ENCODE data around the gene CT45A8. TPM values are rescaled to one million over a fixed set of nuclear protein-coding genes. Genes with fewer than 3 reads are reported as not detected.
"Not testable (repeated sequence)": the region's sequence is repeated elsewhere in the genome, so short reads cannot be mapped to it uniquely, and the experiment has no call there.

CT45A8 gene, protein sequence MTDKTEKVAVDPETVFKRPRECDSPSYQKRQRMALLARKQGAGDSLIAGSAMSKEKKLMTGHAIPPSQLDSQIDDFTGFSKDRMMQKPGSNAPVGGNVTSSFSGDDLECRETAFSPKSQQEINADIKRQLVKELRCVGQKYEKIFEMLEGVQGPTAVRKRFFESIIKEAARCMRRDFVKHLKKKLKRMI
- polyA plus RNA-seq (ENCODE audit: insufficient read length in 4 of 4) = not detected

DNA sequence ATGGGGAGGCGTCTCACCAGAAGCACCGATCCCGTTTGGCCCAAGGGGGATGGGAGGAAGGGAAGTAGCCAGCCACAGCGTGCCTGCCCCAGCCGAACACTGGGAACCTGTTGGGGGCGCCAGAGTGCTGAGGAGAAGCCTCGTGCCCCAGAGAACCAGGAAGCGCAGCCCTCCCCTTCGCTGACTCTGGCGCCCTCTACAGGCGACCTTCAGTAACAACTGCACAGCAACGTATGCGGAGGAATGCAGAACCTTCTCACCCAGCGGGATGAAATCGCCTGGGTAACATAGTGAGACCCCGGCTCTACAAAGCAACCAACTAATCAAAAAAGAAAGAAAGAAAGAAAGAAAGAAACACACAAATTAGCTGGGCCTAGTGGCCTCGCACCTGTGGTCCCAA lies at the start of gene CT45A8:
TSS of gene CT45A8 (minus strand) at position 101 of the 400 bp plus-strand sequence. CDS start 3,755 bp downstream, outside the sequence.
- DNase-seq (ENCODE audit: low read depth in 4 of 4, low spot score in 3 of 4) = not testable (repeated sequence)

DNA sequence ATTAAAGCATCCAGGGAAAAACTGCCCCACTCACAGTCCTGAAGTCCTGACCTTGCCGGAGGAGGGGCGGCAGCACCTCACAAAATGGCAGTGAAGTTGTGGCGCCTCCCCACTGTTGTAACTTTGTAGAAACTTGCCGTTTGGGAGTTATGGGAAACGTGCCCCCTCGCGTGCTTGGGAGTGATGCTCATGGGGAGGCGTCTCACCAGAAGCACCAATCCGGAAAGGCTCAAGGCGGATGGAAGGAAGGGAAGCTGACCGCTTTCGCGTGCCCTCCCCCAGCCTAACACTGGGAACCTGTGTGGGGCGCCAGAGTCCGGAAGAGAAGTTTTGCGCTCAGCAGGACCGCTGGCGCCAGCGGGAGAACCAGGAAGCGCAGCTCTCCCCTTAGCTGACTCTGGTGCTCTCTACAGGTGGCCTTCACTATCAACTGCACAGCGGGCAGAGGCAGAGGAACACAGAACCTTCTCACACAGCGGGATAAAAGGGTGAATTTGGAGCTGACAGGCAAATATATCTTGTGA lies 39.0 kb upstream of the CT45A8 start, which contains the start of the genes CT45A10 and SAGE1:
TSS of gene CT45A10 (minus strand) at position 151 of the 524 bp plus-strand sequence. CDS start 8,100 bp downstream, outside the sequence.
TSS of gene SAGE1 (plus strand) at position 423 of the 524 bp plus-strand sequence. CDS start 2,527 bp downstream, outside the sequence.
- no peak for DNase-seq (ENCODE audit: low read depth in 4 of 4, low spot score in 3 of 4)

DNA sequence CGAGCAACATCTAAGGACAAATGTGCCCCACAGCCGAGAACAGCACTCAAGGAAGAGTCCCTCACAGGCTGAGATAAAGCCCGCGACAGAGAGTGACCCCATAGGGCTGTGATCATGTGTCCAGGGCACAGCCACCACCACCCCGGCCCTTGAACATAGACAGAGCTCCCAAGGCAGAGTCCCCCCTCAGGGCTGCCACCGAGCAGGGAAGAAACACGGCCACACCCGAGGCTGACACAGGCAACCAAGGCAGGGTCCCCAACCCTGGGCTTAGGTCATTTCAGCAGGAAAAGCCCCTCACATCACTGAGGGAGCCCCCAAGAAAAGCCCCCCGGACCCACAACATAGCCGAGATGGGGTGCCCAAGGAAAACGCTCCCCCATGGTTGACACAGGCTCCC lies 38.4 kb upstream of the CT45A8 start:
- no peak for DNase-seq (ENCODE audit: low read depth in 4 of 4, low spot score in 3 of 4)

DNA sequence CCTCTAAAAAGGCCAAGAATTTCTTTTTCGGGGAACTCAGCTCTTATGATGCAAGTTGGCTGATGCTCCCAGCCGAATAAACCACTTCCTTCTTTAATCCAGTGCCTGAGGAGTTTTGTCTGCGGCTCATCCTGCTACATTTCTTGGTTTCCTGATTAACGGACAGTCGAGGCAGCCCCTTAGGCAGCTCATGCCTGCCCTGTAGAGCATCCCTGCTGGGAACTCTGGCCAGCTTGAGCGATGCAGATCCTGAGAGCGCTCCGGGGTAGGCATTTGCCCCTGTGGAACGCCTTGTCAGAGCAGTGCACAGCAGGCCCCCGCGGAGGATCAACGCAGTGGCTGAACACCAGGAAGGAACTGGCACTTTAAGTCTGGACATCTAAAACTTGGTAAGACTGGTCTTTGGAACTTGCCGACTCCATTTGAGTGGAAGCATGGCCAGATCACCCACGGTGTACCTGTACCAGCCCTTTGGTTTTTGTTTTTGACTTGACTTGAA lies 35.8 kb upstream of the CT45A8 start:
- no peak for DNase-seq (ENCODE audit: low read depth in 4 of 4, low spot score in 3 of 4)

DNA sequence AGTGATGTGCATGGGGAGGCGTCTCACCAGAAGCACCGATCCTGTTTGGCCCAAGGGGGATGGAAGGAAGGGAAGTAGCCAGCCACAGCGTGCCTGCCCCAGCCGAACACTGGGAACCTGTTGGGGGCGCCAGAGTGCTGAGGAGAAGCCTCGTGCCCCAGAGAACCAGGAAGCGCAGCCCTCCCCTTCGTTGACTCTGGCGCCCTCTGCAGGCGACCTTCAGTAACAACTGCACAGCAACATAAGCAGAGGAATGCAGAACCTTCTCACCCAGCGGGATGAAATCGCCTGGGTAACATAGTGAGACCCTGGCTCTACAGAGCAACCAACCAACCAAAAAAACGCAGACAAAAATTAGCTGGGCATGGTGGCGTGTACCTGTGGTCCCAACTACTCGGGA lies 34.6 kb upstream of the CT45A8 start:
- DNase-seq (ENCODE audit: low read depth in 4 of 4, low spot score in 3 of 4) = not testable (repeated sequence)

DNA sequence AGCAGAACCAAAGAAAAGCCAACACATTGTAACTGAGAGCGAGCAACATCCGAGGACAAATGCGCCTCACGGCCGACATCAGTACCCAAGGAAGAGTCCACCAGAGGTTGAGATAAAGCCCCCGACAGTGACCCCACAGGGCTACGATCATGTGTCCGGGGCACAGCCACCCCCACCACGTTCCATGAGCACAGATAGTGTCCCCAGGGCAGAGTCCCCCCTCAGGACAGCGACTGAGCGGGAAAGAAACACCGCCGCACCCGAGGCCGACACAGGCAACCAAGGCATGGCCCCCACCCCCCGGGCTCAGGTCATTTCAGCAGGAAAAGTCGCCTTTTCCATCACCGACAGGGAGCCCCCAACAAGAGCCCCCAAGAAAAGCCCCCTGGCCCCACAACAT lies 33.9 kb upstream of the CT45A8 start:
- DNase-seq (ENCODE audit: low read depth in 4 of 4, low spot score in 3 of 4) = not testable (repeated sequence)

DNA sequence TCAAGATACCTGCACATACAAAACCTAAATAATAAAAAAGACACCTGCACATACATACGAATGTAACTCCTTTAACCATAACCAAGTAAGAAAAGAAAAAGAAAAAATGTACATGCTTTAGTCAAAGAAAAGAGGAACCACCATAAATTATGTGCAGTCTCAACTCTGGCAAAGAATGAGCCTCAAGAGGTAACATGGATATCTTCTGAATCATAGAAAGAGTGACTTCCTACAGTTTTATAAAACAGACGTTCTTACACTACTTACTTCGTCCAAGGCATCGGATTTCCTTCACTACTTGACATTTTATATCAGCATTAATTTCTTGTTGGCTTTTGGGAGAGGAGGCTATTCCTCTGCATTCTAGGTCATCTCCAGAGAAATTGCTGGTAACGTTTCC lies 28.4 kb upstream of the CT45A8 start:
- DNase-seq (ENCODE audit: low read depth in 4 of 4, low spot score in 3 of 4) = not testable (repeated sequence)

DNA sequence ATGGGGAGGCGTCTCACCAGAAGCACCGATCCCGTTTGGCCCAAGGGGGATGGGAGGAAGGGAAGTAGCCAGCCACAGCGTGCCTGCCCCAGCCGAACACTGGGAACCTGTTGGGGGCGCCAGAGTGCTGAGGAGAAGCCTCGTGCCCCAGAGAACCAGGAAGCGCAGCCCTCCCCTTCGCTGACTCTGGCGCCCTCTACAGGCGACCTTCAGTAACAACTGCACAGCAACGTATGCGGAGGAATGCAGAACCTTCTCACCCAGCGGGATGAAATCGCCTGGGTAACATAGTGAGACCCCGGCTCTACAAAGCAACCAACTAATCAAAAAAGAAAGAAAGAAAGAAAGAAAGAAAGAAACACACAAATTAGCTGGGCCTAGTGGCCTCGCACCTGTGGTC lies 17.4 kb upstream of the CT45A8 start, which contains the start of gene CT45A9:
TSS of gene CT45A9 (minus strand) at position 101 of the 400 bp plus-strand sequence. CDS start 3,751 bp downstream, outside the sequence.
- not testable (repeated sequence) for DNase-seq (ENCODE audit: low read depth in 4 of 4, low spot score in 3 of 4)

DNA sequence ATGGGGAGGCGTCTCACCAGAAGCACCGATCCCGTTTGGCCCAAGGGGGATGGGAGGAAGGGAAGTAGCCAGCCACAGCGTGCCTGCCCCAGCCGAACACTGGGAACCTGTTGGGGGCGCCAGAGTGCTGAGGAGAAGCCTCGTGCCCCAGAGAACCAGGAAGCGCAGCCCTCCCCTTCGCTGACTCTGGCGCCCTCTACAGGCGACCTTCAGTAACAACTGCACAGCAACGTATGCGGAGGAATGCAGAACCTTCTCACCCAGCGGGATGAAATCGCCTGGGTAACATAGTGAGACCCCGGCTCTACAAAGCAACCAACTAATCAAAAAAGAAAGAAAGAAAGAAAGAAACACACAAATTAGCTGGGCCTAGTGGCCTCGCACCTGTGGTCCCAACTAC lies 17.2 kb downstream of the CT45A8 start, which contains the start of gene CT45A7:
TSS of gene CT45A7 (minus strand) at position 101 of the 400 bp plus-strand sequence. CDS start 3,747 bp downstream, outside the sequence.
- DNase-seq (ENCODE audit: low read depth in 4 of 4, low spot score in 3 of 4) = not testable (repeated sequence)

DNA sequence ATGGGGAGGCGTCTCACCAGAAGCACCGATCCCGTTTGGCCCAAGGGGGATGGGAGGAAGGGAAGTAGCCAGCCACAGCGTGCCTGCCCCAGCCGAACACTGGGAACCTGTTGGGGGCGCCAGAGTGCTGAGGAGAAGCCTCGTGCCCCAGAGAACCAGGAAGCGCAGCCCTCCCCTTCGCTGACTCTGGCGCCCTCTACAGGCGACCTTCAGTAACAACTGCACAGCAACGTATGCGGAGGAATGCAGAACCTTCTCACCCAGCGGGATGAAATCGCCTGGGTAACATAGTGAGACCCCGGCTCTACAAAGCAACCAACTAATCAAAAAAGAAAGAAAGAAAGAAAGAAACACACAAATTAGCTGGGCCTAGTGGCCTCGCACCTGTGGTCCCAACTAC lies 34.4 kb downstream of the CT45A8 start, which contains the start of gene CT45A2:
TSS of gene CT45A2 (minus strand) at position 101 of the 400 bp plus-strand sequence. CDS start 3,747 bp downstream, outside the sequence.
- DNase-seq (ENCODE audit: low read depth in 4 of 4, low spot score in 3 of 4) = not testable (repeated sequence)

DNA sequence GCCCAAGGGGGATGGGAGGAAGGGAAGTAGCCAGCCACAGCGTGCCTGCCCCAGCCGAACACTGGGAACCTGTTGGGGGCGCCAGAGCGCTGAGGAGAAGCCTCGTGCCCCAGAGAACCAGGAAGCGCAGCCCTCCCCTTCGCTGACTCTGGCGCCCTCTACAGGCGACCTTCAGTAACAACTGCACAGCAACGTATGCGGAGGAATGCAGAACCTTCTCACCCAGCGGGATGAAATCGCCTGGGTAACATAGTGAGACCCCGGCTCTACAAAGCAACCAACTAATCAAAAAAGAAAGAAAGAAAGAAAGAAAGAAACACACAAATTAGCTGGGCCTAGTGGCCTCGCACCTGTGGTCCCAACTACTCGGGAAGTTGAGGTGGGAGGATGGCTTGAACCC lies 51.7 kb downstream of the CT45A8 start, which contains the start of gene CT45A6:
TSS of gene CT45A6 (minus strand) at position 101 of the 400 bp plus-strand sequence. CDS start 3,794 bp downstream, outside the sequence.
- not testable (repeated sequence) for DNase-seq (ENCODE audit: low read depth in 4 of 4, low spot score in 3 of 4)

Other genes with a start within 250 kb of the CT45A8 start
- gene CT45A1, start 140.9 kb downstream of the CT45A8 start, polyA plus RNA-seq (ENCODE audit: insufficient read length in 4 of 4) = not detected
- not detected for gene CT45A3, start 86.3 kb downstream of the CT45A8 start, polyA plus RNA-seq (ENCODE audit: insufficient read length in 4 of 4)
- gene CT45A5, start 69.0 kb downstream of the CT45A8 start, polyA plus RNA-seq (ENCODE audit: insufficient read length in 4 of 4) = not detected
- not detected for gene CT45A6, start 51.8 kb downstream of the CT45A8 start, polyA plus RNA-seq (ENCODE audit: insufficient read length in 4 of 4)
- gene CT45A2, start 34.5 kb downstream of the CT45A8 start, polyA plus RNA-seq (ENCODE audit: insufficient read length in 4 of 4) = not detected
- gene CT45A7, start 17.3 kb downstream of the CT45A8 start, polyA plus RNA-seq (ENCODE audit: insufficient read length in 4 of 4) = under 1 TPM in 1 of 4 donors, not detected in 3; 0.12 TPM
- gene CT45A9, start 17.3 kb upstream of the CT45A8 start, polyA plus RNA-seq (ENCODE audit: insufficient read length in 4 of 4) = not detected
- not detected for gene CT45A10, start 38.9 kb upstream of the CT45A8 start, polyA plus RNA-seq (ENCODE audit: insufficient read length in 4 of 4)
- gene SAGE1, start 39.2 kb upstream of the CT45A8 start, polyA plus RNA-seq (ENCODE audit: insufficient read length in 4 of 4) = not detected
- gene MMGT1, start 119.5 kb upstream of the CT45A8 start, polyA plus RNA-seq (ENCODE audit: insufficient read length in 4 of 4) = 10 to 100 TPM; 27.0 to 34.3 (median 32.8) TPM
- 10 to 100 TPM; 14.6 to 21.4 (median 18.1) TPM for gene SLC9A6, start 130.9 kb upstream of the CT45A8 start, polyA plus RNA-seq (ENCODE audit: insufficient read length in 4 of 4)